Activated T-cell treated with anti-CD3 and anti-CD28 coated beads for 48 hours (primary cell): ENCODE results near the gene TRIM34.
"Not testable (repeated sequence)": the region's sequence is repeated elsewhere in the genome, so short reads cannot be mapped to it uniquely, and the experiment has no call there.

Experiments used
- DNase-seq: peaks from one replicate; pipeline ENCODE4 v3.0.0-alpha.2; 2020; ENCODE audit warnings: low read depth

The TRIM34 gene

DNA sequence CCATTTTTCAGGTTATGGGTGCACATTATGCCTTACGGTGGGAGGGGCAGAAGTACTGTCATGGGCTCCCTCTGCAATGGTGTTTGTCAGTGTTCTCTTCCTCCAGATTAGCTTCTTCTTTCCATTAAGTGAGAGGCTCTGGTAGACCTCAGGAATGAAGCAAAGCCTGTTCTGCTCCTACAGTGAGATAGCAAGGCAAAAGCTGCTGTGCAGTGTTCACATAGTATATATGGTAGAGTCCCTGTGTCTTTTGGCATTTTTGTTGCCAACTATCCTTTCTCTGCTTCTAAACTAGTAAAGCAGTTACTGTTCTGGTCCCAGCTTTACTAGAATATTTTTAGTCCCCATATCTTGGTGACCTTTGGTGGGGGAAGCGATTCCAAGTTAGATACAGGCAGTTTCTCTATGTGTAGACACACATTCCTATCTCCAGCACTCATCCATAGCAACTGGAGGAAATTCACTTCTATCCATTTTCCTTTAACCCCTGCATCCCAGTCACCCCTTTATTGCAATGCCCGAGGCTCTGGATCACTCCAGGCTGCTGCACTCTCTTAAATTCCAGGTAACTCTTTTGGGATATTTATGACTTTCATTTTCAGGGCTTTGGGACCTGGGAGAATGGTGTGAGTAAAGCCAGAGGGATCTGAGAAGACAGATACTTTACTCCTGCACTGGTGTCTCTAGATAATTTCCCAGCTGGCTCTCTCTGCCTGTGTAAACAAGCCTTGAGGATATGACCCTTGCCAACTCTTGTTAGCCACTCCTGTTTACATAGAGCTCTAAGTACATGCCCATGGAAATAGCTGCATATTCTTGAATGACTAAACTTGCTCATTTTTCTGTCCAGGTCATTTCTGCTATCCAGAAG is 3.9 kb upstream of the TRIM34 start:
- DNase-seq = no peak

DNA sequence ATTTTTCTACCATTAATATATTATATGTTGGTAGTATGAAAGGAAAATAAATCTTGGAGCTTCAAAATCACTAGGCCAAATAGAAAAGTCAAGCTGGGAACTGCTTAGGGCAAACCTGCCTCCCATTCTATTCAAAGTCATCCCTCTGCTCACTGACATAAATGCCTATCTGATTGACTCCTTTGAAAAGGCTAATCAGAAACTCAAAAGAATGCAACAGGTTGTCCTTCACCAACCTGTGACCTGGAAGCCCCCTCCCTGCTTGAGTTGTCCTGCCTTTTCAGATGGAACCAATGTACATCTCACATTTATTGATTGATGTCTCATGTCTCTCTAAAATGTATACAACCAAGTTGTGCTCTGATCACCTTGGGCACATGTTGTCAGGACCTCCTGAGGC is 3.2 kb upstream of the TRIM34 start:
- DNase-seq = no peak

- no peak for DNase-seq
Measured at GRCh38 chr11:5622802-5623201, 2.0 kb upstream of the TRIM34 start.

- DNase-seq = no peak
Measured at GRCh38 chr11:5625281-5625680, 480 bp downstream of the TRIM34 start.

GRCh38 chr11:5626196-5626595 is 1.4 kb downstream of the TRIM34 start:
- DNase-seq = no peak

GRCh38 chr11:5631417-5631816 is 6.6 kb downstream of the TRIM34 start:
- DNase-seq = no peak

GRCh38 chr11:5631969-5632635 is 7.3 kb downstream of the TRIM34 start:
- no peak for DNase-seq

- no peak for DNase-seq
Measured at GRCh38 chr11:5639953-5640352, 15.2 kb downstream of the TRIM34 start.

- no peak for DNase-seq
Measured at GRCh38 chr11:5643585-5643984, 18.8 kb downstream of the TRIM34 start.

- DNase-seq = no peak
Measured at GRCh38 chr11:5646139-5646538, 21.3 kb downstream of the TRIM34 start.

- no peak for DNase-seq
Measured at GRCh38 chr11:5655474-5655873, 30.7 kb downstream of the TRIM34 start.

- DNase-seq = not testable (repeated sequence)
Measured at GRCh38 chr11:5656956-5657355, 32.2 kb downstream of the TRIM34 start.

DNA sequence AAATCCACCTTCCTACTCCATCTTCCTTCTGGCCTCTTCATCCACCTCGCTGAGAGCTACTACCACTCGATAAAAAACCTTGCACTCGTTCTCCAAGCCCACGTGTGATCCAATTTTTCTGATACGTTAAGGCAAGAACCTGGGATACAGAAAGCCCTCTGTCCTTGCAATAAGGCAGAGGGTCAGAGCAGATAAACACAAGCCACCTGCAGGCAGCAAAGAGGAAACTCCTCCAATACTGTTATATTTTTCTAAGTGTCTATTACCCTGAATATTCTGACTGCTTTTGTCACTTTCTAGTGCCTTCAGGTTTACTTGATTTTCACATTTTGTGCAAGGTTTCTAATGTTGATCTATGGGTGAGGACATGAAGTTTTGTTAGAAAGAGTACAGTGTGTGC is 33.5 kb downstream of the TRIM34 start:
- no peak for DNase-seq

DNA sequence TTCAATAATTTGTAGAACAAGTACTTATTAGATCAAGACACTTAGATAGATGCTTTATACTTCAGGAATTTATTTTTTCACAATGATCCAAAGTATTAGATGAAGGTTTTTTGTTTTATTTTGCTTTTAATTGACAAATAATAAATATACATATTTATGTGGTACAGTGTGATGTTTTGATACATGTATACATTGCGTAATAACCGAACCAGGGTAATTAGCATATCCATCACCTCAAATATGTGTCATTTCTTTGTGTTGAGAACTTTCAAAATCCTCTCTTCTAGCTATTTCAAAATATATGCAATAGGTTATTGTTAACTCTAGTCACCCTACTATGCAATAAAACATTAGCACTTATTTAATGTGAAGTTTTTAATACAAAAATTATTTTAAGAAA is 38.7 kb downstream of the TRIM34 start:
- DNase-seq = no peak

DNA sequence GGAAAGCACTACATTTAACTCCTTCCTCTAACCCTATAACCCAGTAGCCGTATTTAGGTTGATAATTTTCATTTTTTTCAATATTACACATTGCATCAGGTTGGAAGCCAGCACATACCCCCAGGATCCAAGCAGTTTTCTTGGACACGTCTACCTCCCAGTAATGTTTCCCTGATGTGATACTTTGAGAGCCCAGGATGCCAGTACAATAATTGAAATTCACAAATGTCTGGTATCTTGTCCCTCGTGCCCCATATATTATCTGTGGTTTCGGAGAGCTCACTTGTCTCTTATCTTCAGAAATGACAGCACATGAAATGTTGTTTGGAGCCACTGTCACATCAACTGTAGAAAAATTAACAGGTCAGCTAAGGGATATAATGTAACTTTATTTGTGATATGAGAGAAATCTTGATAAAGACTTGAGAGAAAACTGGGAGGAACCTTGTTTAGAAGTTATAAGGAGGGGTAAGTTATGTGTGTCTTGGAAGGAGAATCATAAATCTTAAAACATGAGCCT is 40.3 kb downstream of the TRIM34 start:
- DNase-seq = no peak

GRCh38 chr11:5665746-5666401 is 41.1 kb downstream of the TRIM34 start:
- no peak for DNase-seq

DNA sequence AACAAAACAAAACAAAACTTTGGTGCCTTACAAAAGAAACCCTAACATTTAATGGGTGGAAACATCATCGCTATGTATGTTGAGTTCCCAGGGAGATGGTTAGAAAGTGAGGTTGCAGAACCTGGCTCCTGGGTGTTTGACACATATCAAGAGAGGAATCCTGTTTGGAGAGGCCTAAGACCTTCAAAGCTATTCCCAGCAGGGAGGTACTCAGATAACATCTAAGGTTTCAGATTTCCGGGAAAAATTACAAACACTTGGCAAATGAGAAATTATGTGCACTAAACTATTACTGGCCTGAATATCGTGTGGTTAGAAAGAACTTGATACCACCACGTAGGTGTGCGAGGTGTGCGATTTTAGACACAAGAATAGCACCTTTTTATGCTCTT is 41.6 kb downstream of the TRIM34 start:
- no peak for DNase-seq

GRCh38 chr11:5671831-5672230 is 47.0 kb downstream of the TRIM34 start:
- no peak for DNase-seq

DNA sequence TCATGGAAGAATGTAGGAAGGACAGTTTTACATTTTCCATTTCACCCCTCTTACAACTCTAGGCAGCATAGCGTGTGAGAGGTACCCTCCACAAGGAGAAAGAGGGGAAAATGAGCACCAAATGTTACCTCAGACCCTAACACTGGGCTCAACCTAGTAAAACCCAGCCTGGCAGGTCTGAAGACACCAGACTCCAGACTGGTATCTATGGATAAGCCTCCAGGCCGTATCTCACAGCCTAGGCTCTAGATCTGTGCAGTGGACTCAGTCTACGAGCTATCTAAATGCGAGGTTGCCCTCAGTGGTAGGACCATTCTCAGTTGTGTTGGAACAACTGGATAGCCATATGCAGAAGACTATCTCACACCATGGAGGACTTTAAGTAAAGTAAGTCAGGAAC is 49.6 kb downstream of the TRIM34 start:
- DNase-seq = no peak

DNA sequence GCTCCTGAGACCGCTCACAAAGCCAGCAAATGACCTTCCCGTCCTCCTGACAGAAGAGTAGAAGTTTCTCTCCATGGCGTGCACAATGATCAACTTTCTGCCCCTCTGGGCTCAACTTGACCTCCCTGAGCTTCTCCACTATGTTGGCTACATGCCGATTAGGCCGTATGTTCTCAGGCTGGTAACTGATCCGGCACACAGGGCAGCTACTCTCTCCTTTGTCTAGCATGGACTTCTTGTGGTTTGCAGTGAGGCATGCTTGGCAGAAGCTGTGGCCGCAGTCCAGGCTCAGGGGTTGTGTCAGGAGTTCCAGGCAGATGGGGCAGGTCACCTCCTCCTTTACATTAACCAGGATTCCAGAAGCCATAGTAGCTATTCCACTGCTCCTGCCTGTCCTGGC is 55.0 kb downstream of the TRIM34 start:
- DNase-seq = no peak

- not testable (repeated sequence) for DNase-seq
Measured at GRCh38 chr11:5682890-5683441, 58.2 kb downstream of the TRIM34 start.

- peak; percentile 22 for DNase-seq
Measured at GRCh38 chr11:5683620-5684019, 58.8 kb downstream of the TRIM34 start.
